ENCODE measurements around the gene ZFYVE28. TPM values are rescaled to one million over a fixed set of nuclear protein-coding genes. Genes with fewer than 3 reads are reported as not detected.

ZFYVE28 gene
- total and polyA plus RNA-seq, 2 experiments from 2014 or later = 4.6 to 9.6 TPM

- H3K36me3 ChIP-seq (ENCODE audit: low read depth) = no peaks in the 10 kb centered on the region
- no peak overlapping the region for H3K27ac ChIP-seq
- H3K79me2 ChIP-seq (ENCODE audit: insufficient read depth) = no peaks in the 10 kb centered on the region
- in situ Hi-C loops (cut with MboI) = no loop called here
- H3K9me2 ChIP-seq (ENCODE audit: insufficient read depth) = no peaks in the 10 kb centered on the region
- no peak for DNase-seq
- H3K27me3 ChIP-seq (replicated peaks; ENCODE audit: insufficient read depth) = no peaks in the 10 kb centered on the region
- no peak overlapping the region for H3K4me2 ChIP-seq (ENCODE audit: unreplicated experiment)
- 0 out of 2 replicates have a peak, but pooled peaks cover 8% of the 10 kb centered on the region for H3K4me1 ChIP-seq (ENCODE audit: insufficient read depth)
- peaks cover 6% of the 10 kb centered on the region; the same call in 1 of the 2 replicates for H3F3A ChIP-seq (ENCODE audit: insufficient read depth)
- no peak overlapping the region for H3K4me3 ChIP-seq
- H2AFZ ChIP-seq = no peak overlapping the region
- H3K9me3 ChIP-seq (ENCODE audit: low read depth) = no peaks in the 10 kb centered on the region
- 79 to 85% methylated on average over 6 of the region's 6 CpGs for WGBS, 2 experiments (ENCODE audit: low coverage in 1 of 2, low lambda C conversion rate in 2 of 2, missing lambda C conversion rate in 2 of 2)
- H4K20me1 ChIP-seq (ENCODE audit: insufficient read depth) = no peaks in the 10 kb centered on the region
- H3K9ac ChIP-seq = no peak overlapping the region
- no peak for TF ChIP-seq EZH2phosphoT487 (IDR thresholded peaks at IDR 0.05; ENCODE audit: insufficient read depth, low read depth)
These were observed 149.3 kb downstream of the ZFYVE28 start for GRCh38 chr4:2269206-2269531.

- in situ Hi-C loops (cut with MboI) = no loop called here
- no peak overlapping the region for H3K4me3 ChIP-seq
- no peaks in the 10 kb centered on the region for H3K79me2 ChIP-seq (ENCODE audit: insufficient read depth)
- TF ChIP-seq EZH2 (IDR thresholded peaks at IDR 0.05; ENCODE audit: insufficient read depth, poor library complexity, severe bottlenecking) (no peak), EZH2phosphoT487 (IDR thresholded peaks at IDR 0.05; ENCODE audit: insufficient read depth, low read depth) (no peak)
- 0 out of 2 replicates have a peak, but pooled peaks cover 8% of the 10 kb centered on the region for H3K4me1 ChIP-seq (ENCODE audit: insufficient read depth)
- no peaks in the 10 kb centered on the region for H3K36me3 ChIP-seq (ENCODE audit: low read depth)
- WGBS, 2 experiments (ENCODE audit: low coverage in 1 of 2, low lambda C conversion rate in 2 of 2, missing lambda C conversion rate in 2 of 2) = 83 to 84% methylated on average over 21 to 22 of the region's 22 CpGs
- no peaks in the 10 kb centered on the region for H3K9me2 ChIP-seq (ENCODE audit: insufficient read depth)
- no peaks in the 10 kb centered on the region for H3K27me3 ChIP-seq (replicated peaks; ENCODE audit: insufficient read depth)
- H3K27ac ChIP-seq = no peak overlapping the region
- DNase-seq = no peak
- H3K4me2 ChIP-seq (ENCODE audit: unreplicated experiment) = no peak overlapping the region
- no peak overlapping the region for H3K9ac ChIP-seq
- peaks cover 6% of the 10 kb centered on the region; the same call in 1 of the 2 replicates for H3F3A ChIP-seq (ENCODE audit: insufficient read depth)
- no peaks in the 10 kb centered on the region for H3K9me3 ChIP-seq (ENCODE audit: low read depth)
- H2AFZ ChIP-seq = no peak overlapping the region
- H4K20me1 ChIP-seq (ENCODE audit: insufficient read depth) = no peaks in the 10 kb centered on the region
These were observed 149.9 kb downstream of the ZFYVE28 start for GRCh38 chr4:2268357-2269205.

- Histone ChIP-seq H3K9me2 (ENCODE audit: insufficient read depth) (no peaks in the 10 kb centered on the region), H3K4me2 (ENCODE audit: unreplicated experiment) (no peak overlapping the region), H3K4me3 (no peak overlapping the region), H3F3A (ENCODE audit: insufficient read depth) (peaks cover 6% of the 10 kb centered on the region; the same call in 1 of the 2 replicates), H2AFZ (no peak overlapping the region), H3K36me3 (ENCODE audit: low read depth) (no peaks in the 10 kb centered on the region), H3K9me3 (ENCODE audit: low read depth) (no peaks in the 10 kb centered on the region), H3K4me1 (ENCODE audit: insufficient read depth) (0 out of 2 replicates have a peak, but pooled peaks cover 8% of the 10 kb centered on the region), H4K20me1 (ENCODE audit: insufficient read depth) (no peaks in the 10 kb centered on the region), H3K79me2 (ENCODE audit: insufficient read depth) (no peaks in the 10 kb centered on the region), H3K27me3 (replicated peaks; ENCODE audit: insufficient read depth) (no peaks in the 10 kb centered on the region), H3K27ac (no peak overlapping the region), H3K9ac (no peak overlapping the region)
- no peak for DNase-seq
- TF ChIP-seq EZH2 (IDR thresholded peaks at IDR 0.05; ENCODE audit: insufficient read depth, poor library complexity, severe bottlenecking) (no peak), EZH2phosphoT487 (IDR thresholded peaks at IDR 0.05; ENCODE audit: insufficient read depth, low read depth) (no peak)
- WGBS, 2 experiments (ENCODE audit: low coverage in 1 of 2, low lambda C conversion rate in 2 of 2, missing lambda C conversion rate in 2 of 2) = 80 to 84% methylated on average over 12 of the region's 12 CpGs
- in situ Hi-C loops (cut with MboI) = no loop called here
These were observed 150.6 kb downstream of the ZFYVE28 start for GRCh38 chr4:2267841-2268240.

GRCh38 chr4:2267320-2267811 lies 151.1 kb downstream of the ZFYVE28 start:
- peaks cover 6% of the 10 kb centered on the region; the same call in 1 of the 2 replicates for H3F3A ChIP-seq (ENCODE audit: insufficient read depth)
- no peak overlapping the region for H3K4me3 ChIP-seq
- H3K36me3 ChIP-seq (ENCODE audit: low read depth) = no peaks in the 10 kb centered on the region
- no peak overlapping the region for H2AFZ ChIP-seq
- H3K79me2 ChIP-seq (ENCODE audit: insufficient read depth) = no peaks in the 10 kb centered on the region
- no peaks in the 10 kb centered on the region for H3K9me2 ChIP-seq (ENCODE audit: insufficient read depth)
- TF ChIP-seq EZH2 (IDR thresholded peaks at IDR 0.05; ENCODE audit: insufficient read depth, poor library complexity, severe bottlenecking) (no peak), EZH2phosphoT487 (IDR thresholded peaks at IDR 0.05; ENCODE audit: insufficient read depth, low read depth) (no peak)
- H3K9me3 ChIP-seq (ENCODE audit: low read depth) = no peaks in the 10 kb centered on the region
- DNase-seq = no peak
- no peak overlapping the region for H3K4me2 ChIP-seq (ENCODE audit: unreplicated experiment)
- no peaks in the 10 kb centered on the region for H3K27me3 ChIP-seq (replicated peaks; ENCODE audit: insufficient read depth)
- 92 to 93% methylated on average over 13 to 18 of the region's 18 CpGs for WGBS, 2 experiments (ENCODE audit: low coverage in 1 of 2, low lambda C conversion rate in 2 of 2, missing lambda C conversion rate in 2 of 2)
- in situ Hi-C loops (cut with MboI) = no loop called here
- no peaks in the 10 kb centered on the region for H4K20me1 ChIP-seq (ENCODE audit: insufficient read depth)
- 0 out of 2 replicates have a peak, but pooled peaks cover 8% of the 10 kb centered on the region for H3K4me1 ChIP-seq (ENCODE audit: insufficient read depth)
- H3K27ac ChIP-seq = no peak overlapping the region
- H3K9ac ChIP-seq = no peak overlapping the region
